GM23338 (cell line): ENCODE measurements around the gene SERINC5. TPM values are rescaled to one million over a fixed set of nuclear protein-coding genes. Genes with fewer than 3 reads are reported as not detected.

Source experiments
- ATAC-seq: fragments of 200-7000 bp; cut with Tn5 transposase; 3 replicates; pipeline ENCODE4 v1.9.1; 2020
- DNase-seq: peaks from one replicate; pipeline ENCODE4 v3.0.0-alpha.2; 2015; ENCODE audit warnings: low spot score
- H2AFZ ChIP-seq: fragments of 200-600 bp; sonication (generic); 2 replicates; pipeline ENCODE4 v1.8.0; 2016; ENCODE audit warnings: antibody characterized with exemption, mild to moderate bottlenecking, moderate library complexity
- H3F3A ChIP-seq: fragments of 200-600 bp; sonication (generic); replicated peaks from 2 replicates; pipeline ENCODE4 v1.8.0; 2017; ENCODE audit warnings: antibody characterized with exemption, mixed run types, low read depth
- H3K27ac ChIP-seq: fragments of 200-600 bp; sonication (generic); 2 replicates; pipeline ENCODE4 v1.6.1; 2016; ENCODE audit warnings: low read depth
- H3K27me3 ChIP-seq: fragments of 200-600 bp; sonication (generic); 2 replicates; pipeline ENCODE4 v1.8.0; 2016; ENCODE audit warnings: mild to moderate bottlenecking, mixed run types, moderate library complexity; ENCODE audit not compliant: insufficient read depth
- H3K36me3 ChIP-seq: fragments of 200-600 bp; sonication (generic); 2 replicates; pipeline ENCODE4 v1.8.0; 2016; ENCODE audit warnings: mild to moderate bottlenecking; ENCODE audit not compliant: insufficient read depth
- H3K4me1 ChIP-seq: fragments of 200-600 bp; sonication (generic); 2 replicates; pipeline ENCODE4 v1.8.0; 2016; ENCODE audit warnings: mild to moderate bottlenecking, moderate library complexity; ENCODE audit not compliant: insufficient read depth
- H3K4me2 ChIP-seq: fragments of 200-600 bp; sonication (generic); 2 replicates; pipeline ENCODE4 v1.7.1; 2017; ENCODE audit warnings: mixed run types
- H3K4me3 ChIP-seq: fragments of 200-600 bp; sonication (generic); 2 replicates; pipeline ENCODE4 v1.6.1; 2016; ENCODE audit warnings: mixed run types
- H3K79me2 ChIP-seq: fragments of 200-600 bp; sonication (generic); replicated peaks from 2 replicates; pipeline ENCODE4 v1.8.0; 2017; ENCODE audit warnings: mild to moderate bottlenecking; ENCODE audit not compliant: insufficient read depth
- H3K9me2 ChIP-seq: fragments of 200-600 bp; sonication (generic); 2 replicates; pipeline ENCODE4 v1.8.0; 2017; ENCODE audit not compliant: insufficient read depth
- H4K20me1 ChIP-seq: fragments of 200-600 bp; sonication (generic); replicated peaks from 2 replicates; pipeline ENCODE4 v1.8.0; 2017; ENCODE audit warnings: mild to moderate bottlenecking; ENCODE audit not compliant: insufficient read depth
- H3K27ac Mint-ChIP-seq: 2 replicates; pipeline ENCODE4 v1.8.0; 2020; ENCODE audit warnings: inconsistent platforms, mild to moderate bottlenecking, moderate library complexity, mixed read lengths
- H3K27me3 Mint-ChIP-seq: 3 replicates; pipeline ENCODE4 v1.8.0; 2022; ENCODE audit warnings: low read depth, mild to moderate bottlenecking, moderate library complexity, mixed read lengths, inconsistent platforms; ENCODE audit not compliant: insufficient read depth, poor library complexity
- H3K36me3 Mint-ChIP-seq: 3 replicates; pipeline ENCODE4 v1.8.0; 2021; ENCODE audit warnings: low read depth, mild to moderate bottlenecking, inconsistent platforms, moderate library complexity, mixed read lengths
- H3K4me1 Mint-ChIP-seq: 3 replicates; pipeline ENCODE4 v1.8.0; 2020; ENCODE audit warnings: mild to moderate bottlenecking, inconsistent platforms, mixed read lengths
- H3K4me3 Mint-ChIP-seq: 3 replicates; pipeline ENCODE4 v1.8.0; 2021; ENCODE audit warnings: moderate library complexity, mild to moderate bottlenecking, inconsistent platforms, mixed read lengths
- H3K9me3 Mint-ChIP-seq: 3 replicates; pipeline ENCODE4 v1.8.0; 2020; ENCODE audit warnings: moderate library complexity, mild to moderate bottlenecking, inconsistent platforms, mixed read lengths
- CREB1 ChIP-seq: fragments of 250-450 bp; sonication (Bioruptor Pico); IDR thresholded peaks from 2 replicates; pipeline ENCODE4 v1.5.0; 2020; ENCODE audit warnings: low read depth, mild to moderate bottlenecking, moderate library complexity
- EZH2phosphoT487 ChIP-seq: fragments of 200-600 bp; sonication (generic); IDR thresholded peaks from one replicate; pipeline ENCODE4 v1.8.1; 2018; ENCODE audit warnings: antibody characterized with exemption; ENCODE audit not compliant: unreplicated experiment
- ZNF331 ChIP-seq: fragments of 250-450 bp; sonication (Bioruptor Pico); IDR thresholded peaks from 2 replicates; pipeline ENCODE4 v1.5.0; 2020; ENCODE audit warnings: low read depth, mild to moderate bottlenecking, moderate library complexity
- ZNF462 ChIP-seq: fragments of 250-450 bp; sonication (Bioruptor Pico); IDR thresholded peaks from 2 replicates; pipeline ENCODE4 v1.5.0; 2020; ENCODE audit warnings: mild to moderate bottlenecking, moderate library complexity
- polyA plus RNA-seq: library from polyadenylated mRNA; unstranded; fragments of >200 nt; fragmentation: Nextera tagmentation; extraction: Ambion mirVana; gene quantifications from 2 replicates; pipeline ENCODE4 v1.2.1, GENCODE V29; 2016
- total RNA-seq: library from RNA; depleted of rRNA; stranded (reverse); fragments of >200 nt; shearing (Covaris generic); gene quantifications from 2 replicates; pipeline ENCODE4 v1.2.3, GENCODE V29; 2014

Gene SERINC5
- total and polyA plus RNA-seq, 2 experiments from 2014 or later: 34.0 to 107 TPM

- no peak for TF ChIP-seq ZNF462
- no peak for TF ChIP-seq CREB1 (CRISPR knock-in tag)
Observed at GRCh38 chr5:80220245-80220897, 35.5 kb downstream of the SERINC5 start (continued).

- Histone ChIP-seq H3K4me1 (peaks cover 55% of the 10 kb centered on the region), H3K27ac (peak overlapping the region; percentile 78; the same call in 1 of the 2 replicates), H3K4me2 (peak overlapping the region; percentile 23; the same call in 1 of the 2 replicates), H3K79me2 (peaks cover 100% of the 10 kb centered on the region), H3F3A (peaks cover 2% of the 10 kb centered on the region; the same call in 1 of the 2 replicates), H2AFZ (no peak overlapping the region), H3K9me2 (no peaks in the 10 kb centered on the region), H3K36me3 (no peaks in the 10 kb centered on the region), H3K4me3 (no peak overlapping the region), H4K20me1 (peaks cover 55% of the 10 kb centered on the region), H3K27me3 (no peaks in the 10 kb centered on the region)
- H3K9me3 Mint-ChIP-seq: no peaks in the 10 kb centered on the region
- H3K36me3 Mint-ChIP-seq: peaks cover 2% of the 10 kb centered on the region; the same call in 1 of the 3 replicates
- ATAC-seq: no peak
- no peak overlapping the region; the same call in 2 of the 3 replicates for H3K4me3 Mint-ChIP-seq
- TF ChIP-seq EZH2phosphoT487: no peak
- no peak for TF ChIP-seq ZNF331 (CRISPR knock-in tag)
- H3K27me3 Mint-ChIP-seq: peaks cover 4% of the 10 kb centered on the region
- peaks cover 43% of the 10 kb centered on the region for H3K4me1 Mint-ChIP-seq
- peak overlapping the region; percentile 37; the same call in 1 of the 2 replicates for H3K27ac Mint-ChIP-seq
- no peak for DNase-seq
Observed at GRCh38 chr5:80219391-80219790, 36.5 kb downstream of the SERINC5 start.
